NCI-H146 treated with DMSO at 0.1 percent for 48 hours (cell line): ENCODE measurements around the gene DCAF17.
"Not testable (repeated sequence)": the region's sequence is repeated elsewhere in the genome, so short reads cannot be mapped to it uniquely, and the experiment has no call there.

Experiments used
- DNase-seq: peaks from one replicate; lab custom pipeline; 2025; ENCODE audit not compliant: unreplicated experiment; lab: John Stamatoyannopoulos, UW

Gene DCAF17

GRCh38 chr2:171451074-171451473, 17.0 kb downstream of the DCAF17 start:
- DNase-seq = no peak

- no peak for DNase-seq
Observed at GRCh38 chr2:171452773-171453172, 18.7 kb downstream of the DCAF17 start.

- no peak for DNase-seq
Observed at GRCh38 chr2:171459498-171459897, 25.5 kb downstream of the DCAF17 start.

DNA sequence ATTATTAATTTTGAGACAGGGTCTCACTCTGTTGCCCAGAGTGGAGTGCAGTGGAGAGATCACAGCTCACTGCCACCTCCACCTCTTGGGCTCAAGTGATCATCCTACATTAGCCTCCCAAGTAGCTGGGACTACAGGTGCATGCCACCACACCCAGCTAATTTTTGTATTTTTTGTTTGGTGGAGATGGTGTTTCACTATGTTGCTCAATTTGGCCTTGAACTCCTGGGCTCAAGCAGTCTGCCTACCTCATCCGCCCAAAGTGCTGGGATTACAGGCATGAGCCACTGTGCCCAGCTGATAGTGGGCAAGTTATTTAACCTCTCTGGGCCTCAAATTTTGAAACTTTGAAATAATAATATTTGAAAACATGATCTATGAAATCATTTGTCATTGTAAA, 26.5 kb downstream of the DCAF17 start:
- DNase-seq = no peak

GRCh38 chr2:171469176-171469575, 35.1 kb downstream of the DCAF17 start:
- DNase-seq = no peak

- DNase-seq = no peak
Observed at GRCh38 chr2:171470129-171470528, 36.1 kb downstream of the DCAF17 start.

GRCh38 chr2:171475979-171476378, 42.0 kb downstream of the DCAF17 start:
- DNase-seq = no peak

GRCh38 chr2:171478345-171478744, 44.3 kb downstream of the DCAF17 start:
- no peak for DNase-seq

GRCh38 chr2:171479154-171479814, 45.3 kb downstream of the DCAF17 start:
- no peak for DNase-seq

DNA sequence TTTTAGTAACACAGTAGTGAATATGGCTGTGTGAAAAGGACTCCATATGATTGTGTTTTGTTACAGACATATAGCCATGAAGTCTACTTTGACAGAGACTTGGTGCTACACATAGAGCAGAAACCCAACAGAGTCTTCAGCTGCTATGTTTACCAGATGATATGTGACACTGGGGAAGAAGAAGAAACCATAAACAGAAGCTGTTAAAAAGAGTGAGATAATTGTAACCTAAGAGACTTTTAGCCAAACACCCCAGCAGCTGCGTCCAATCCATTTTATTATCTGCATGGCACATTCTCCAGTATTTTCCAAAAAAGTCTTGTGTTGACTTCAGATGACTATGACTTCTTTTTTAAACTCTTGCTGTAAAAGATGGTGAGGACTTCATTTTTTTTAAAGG, 46.9 kb downstream of the DCAF17 start:
- no peak for DNase-seq

DNA sequence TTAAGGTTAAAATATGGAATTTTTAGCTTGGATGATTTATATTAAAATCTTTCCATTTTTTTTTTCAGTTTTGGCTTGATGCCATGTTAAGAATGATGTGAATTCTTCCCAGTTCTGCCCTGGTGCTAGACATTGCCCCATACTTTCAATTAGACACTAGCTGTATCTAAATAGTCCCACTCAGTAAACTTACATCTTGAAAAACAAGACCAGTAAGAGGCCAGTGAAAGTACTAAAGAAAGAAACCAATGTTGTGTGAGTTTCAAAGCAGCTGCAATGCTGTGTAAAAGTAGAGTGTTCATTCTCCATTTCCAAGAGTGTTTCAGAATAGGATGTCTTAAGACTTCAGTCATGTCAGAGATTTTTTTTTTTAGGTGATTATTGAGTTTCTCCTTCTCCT, 48.3 kb downstream of the DCAF17 start:
- no peak for DNase-seq

- no peak for DNase-seq
Observed at GRCh38 chr2:171482877-171483276, 48.9 kb downstream of the DCAF17 start.

DNA sequence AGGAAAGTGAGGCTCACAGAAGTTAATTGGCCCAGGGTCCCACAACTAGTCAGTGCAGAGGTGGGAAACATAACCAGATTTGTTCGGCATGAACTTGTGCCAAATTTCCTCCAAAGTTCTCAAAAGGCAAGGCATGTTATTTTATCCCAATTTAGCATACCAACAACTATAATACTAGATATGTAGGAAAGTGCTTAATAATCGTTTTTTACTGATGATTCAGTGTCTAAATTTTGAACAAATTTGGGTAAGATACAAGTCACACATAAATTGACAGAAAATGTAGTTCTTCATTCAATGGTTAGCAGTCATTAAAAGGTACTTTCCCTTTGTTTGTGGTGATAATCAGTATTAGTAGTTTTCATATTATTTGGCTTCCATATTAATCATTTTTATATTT, 49.8 kb downstream of the DCAF17 start:
- no peak for DNase-seq

- DNase-seq = no peak
Observed at GRCh38 chr2:171485116-171485515, 51.1 kb downstream of the DCAF17 start.

DNA sequence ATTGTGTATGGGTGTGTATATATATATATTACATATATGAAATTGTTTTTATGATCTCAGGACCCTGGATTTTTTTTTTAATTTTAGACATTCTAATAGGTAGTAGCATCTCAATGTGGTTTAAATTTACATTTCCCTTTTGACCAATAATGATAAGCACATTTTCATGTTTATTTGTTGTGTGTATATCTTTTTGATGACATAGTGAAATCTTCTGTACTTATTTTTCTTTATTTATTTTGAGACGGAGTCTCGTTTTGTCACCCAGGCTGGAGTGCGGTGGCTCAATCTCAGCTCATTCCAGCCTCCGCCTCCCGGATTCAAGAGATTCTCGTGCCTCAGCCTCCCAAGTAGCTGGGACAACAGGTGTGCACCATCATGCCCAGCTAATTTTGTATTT, 53.2 kb downstream of the DCAF17 start:
- DNase-seq = no peak

- DNase-seq = no peak
Observed at GRCh38 chr2:171487803-171488259, 53.8 kb downstream of the DCAF17 start.

GRCh38 chr2:171490577-171490976, 56.6 kb downstream of the DCAF17 start:
- DNase-seq = no peak

DNA sequence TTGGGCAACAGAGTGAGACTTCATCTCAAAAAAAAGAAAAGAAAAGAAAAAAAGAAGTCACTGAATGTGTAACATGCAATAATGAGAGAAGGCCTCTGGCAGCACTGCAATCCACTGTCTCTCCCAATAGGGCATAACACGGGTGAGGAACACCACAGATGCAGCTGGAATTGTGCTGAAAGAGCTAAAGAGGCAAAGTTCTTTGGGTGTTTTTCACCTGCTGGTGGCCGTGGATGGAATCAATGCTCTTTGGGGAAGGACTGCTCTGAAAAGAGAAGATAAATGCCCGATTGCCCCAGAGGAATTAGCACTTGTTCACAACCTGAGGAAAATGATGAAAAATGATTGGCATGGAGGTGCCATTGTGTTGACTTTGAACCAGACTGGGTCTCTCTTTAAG, 57.3 kb downstream of the DCAF17 start:
- no peak for DNase-seq

- no peak for DNase-seq
Observed at GRCh38 chr2:171492664-171493063, 58.6 kb downstream of the DCAF17 start.

GRCh38 chr2:171497664-171498063, 63.6 kb downstream of the DCAF17 start:
- not testable (repeated sequence) for DNase-seq

DNA sequence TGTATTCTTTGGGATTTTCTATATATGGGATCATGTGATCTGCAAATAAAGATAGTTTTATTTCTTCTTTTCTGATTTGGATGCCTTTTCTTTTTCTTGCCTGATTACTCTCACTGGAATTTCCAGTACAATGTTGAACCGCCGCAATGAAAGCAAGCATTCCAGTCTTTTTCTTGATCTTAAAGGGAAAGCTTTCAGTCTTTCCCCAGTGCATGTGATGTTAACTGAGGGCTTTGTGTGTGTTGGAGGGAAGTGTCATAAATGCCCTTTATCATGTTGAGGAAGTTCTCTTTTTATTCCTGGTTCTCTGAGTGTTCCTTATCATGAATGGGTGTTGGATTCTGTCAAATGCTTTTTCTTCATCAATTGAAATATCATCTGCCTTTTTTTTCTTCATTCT, 71.3 kb downstream of the DCAF17 start:
- DNase-seq = no peak

GRCh38 chr2:171509945-171510731, 76.1 kb downstream of the DCAF17 start:
- no peak for DNase-seq

DNA sequence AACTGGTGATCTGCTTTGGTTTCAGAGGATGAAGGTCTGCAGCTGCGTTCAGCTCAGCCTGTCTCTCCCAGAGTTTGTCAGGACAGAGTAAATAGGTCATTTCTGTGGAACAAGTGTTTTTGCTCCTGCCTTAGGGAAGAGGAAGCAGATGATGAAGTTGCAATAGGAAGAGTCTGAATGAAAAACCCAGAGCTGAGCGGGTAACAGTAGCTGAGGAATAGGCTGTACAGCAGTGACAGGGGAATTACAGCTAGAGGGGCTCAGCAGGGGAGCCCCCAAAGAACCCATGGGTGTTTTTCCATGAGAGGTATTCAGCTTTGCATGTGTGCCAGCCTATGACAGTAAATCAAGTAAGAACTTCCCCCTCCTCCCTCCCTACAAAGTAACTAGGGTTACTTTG, 78.0 kb downstream of the DCAF17 start:
- DNase-seq = no peak
